Measurements from ENCODE around the gene CNTNAP5.

Gene CNTNAP5

DNA sequence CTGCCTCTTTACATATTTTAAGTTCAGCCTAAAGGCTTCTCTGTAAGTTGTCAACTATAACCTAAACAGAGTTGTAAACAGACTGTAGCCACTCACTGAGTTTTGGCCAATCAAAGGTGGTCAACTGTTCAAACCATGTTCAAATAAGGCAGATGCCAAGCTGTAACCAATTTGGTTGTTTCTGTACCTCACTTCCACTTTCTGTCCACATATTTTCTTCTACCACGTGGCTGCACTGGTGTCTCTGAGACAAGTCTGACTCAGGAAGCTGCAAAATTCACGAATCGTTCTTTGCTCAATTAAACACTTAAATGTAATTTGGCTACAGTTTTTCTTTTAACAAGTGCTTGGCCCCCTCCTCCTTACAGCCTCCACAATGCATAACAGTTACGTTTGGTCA lies 555.2 kb downstream of the CNTNAP5 start:
- no peak overlapping the region for H3K9ac ChIP-seq (ENCODE audit: low read depth, low read length)
- no peaks in the 10 kb centered on the region for H3K9me3 ChIP-seq (ENCODE audit: control insufficient read depth, insufficient read depth, low read length)
- H3K4me1 ChIP-seq (ENCODE audit: insufficient read depth, low read length), result no peaks in the 10 kb centered on the region; the same call in 1 of the 2 replicates
- no peaks in the 10 kb centered on the region for H3K36me3 ChIP-seq (ENCODE audit: insufficient read depth, low read length)

- no peaks in the 10 kb centered on the region for H3K9me3 ChIP-seq (ENCODE audit: control insufficient read depth, insufficient read depth, low read length)
- H3K9ac ChIP-seq (ENCODE audit: low read depth, low read length), result no peak overlapping the region
- no peaks in the 10 kb centered on the region for H3K36me3 ChIP-seq (ENCODE audit: insufficient read depth, low read length)
- H3K4me1 ChIP-seq (ENCODE audit: insufficient read depth, low read length), result no peaks in the 10 kb centered on the region; the same call in 1 of the 2 replicates
Measured at GRCh38 chr2:124582387-124582786, 557.3 kb downstream of the CNTNAP5 start.

DNA sequence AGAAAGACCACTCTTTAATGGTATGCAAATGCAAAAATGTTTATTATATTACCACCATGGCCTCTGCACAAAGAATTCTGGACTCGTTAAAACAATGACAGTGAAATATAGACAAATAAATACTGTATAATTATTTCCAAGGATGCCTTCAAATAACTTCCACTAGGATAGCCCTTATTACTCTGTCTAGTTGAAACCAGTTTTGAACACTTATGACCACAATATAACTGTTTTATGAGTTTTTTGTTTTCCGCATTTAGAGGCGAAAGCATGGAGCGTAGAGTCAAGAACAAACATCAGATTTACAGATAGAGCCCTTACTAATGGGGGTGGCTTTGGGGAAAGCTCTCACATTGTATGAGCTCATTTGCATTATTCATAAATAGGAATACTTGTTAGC lies 559.5 kb downstream of the CNTNAP5 start:
- Histone ChIP-seq H3K4me1 (ENCODE audit: insufficient read depth, low read length) (no peaks in the 10 kb centered on the region; the same call in 1 of the 2 replicates), H3K9ac (ENCODE audit: low read depth, low read length) (no peak overlapping the region), H3K9me3 (ENCODE audit: control insufficient read depth, insufficient read depth, low read length) (no peaks in the 10 kb centered on the region), H3K36me3 (ENCODE audit: insufficient read depth, low read length) (no peaks in the 10 kb centered on the region)

- no peak overlapping the region for H3K9ac ChIP-seq (ENCODE audit: low read depth, low read length)
- no peaks in the 10 kb centered on the region for H3K36me3 ChIP-seq (ENCODE audit: insufficient read depth, low read length)
- no peaks in the 10 kb centered on the region; the same call in 1 of the 2 replicates for H3K4me1 ChIP-seq (ENCODE audit: insufficient read depth, low read length)
- no peaks in the 10 kb centered on the region for H3K9me3 ChIP-seq (ENCODE audit: control insufficient read depth, insufficient read depth, low read length)
Measured at GRCh38 chr2:124585277-124585676, 560.2 kb downstream of the CNTNAP5 start.

- Histone ChIP-seq H3K9me3 (ENCODE audit: control insufficient read depth, insufficient read depth, low read length) (no peaks in the 10 kb centered on the region), H3K9ac (ENCODE audit: low read depth, low read length) (no peak overlapping the region), H3K36me3 (ENCODE audit: insufficient read depth, low read length) (no peaks in the 10 kb centered on the region), H3K4me1 (ENCODE audit: insufficient read depth, low read length) (no peaks in the 10 kb centered on the region; the same call in 1 of the 2 replicates)
Measured at GRCh38 chr2:124586210-124586609, 561.1 kb downstream of the CNTNAP5 start.

DNA sequence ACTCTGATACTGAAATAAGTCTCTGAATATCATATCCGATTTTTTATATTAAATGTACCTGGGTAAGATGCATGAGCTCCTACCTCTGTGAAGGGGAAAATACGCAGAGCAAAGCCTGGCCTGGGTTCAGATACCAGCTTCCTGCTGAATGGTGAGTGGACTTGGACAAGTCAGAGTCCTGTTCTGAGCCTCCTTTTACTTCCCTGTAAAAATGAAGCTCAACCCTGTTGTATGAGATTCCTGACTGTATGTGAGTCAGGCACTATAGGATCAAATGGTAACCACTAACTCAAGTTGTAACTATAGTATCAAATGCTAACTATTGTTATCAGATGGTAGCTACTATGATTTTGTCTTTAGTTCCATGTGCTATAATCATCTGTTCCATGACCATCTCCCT lies 561.7 kb downstream of the CNTNAP5 start:
- Histone ChIP-seq H3K36me3 (ENCODE audit: insufficient read depth, low read length) (no peaks in the 10 kb centered on the region), H3K4me1 (ENCODE audit: insufficient read depth, low read length) (no peaks in the 10 kb centered on the region; the same call in 1 of the 2 replicates), H3K9me3 (ENCODE audit: control insufficient read depth, insufficient read depth, low read length) (no peaks in the 10 kb centered on the region), H3K9ac (ENCODE audit: low read depth, low read length) (no peak overlapping the region)

- Histone ChIP-seq H3K9ac (ENCODE audit: low read depth, low read length) (no peak overlapping the region), H3K4me1 (ENCODE audit: insufficient read depth, low read length) (no peaks in the 10 kb centered on the region; the same call in 1 of the 2 replicates), H3K9me3 (ENCODE audit: control insufficient read depth, insufficient read depth, low read length) (no peaks in the 10 kb centered on the region), H3K36me3 (ENCODE audit: insufficient read depth, low read length) (no peaks in the 10 kb centered on the region)
Measured at GRCh38 chr2:124589971-124590370, 564.9 kb downstream of the CNTNAP5 start.

GRCh38 chr2:124602759-124603158 lies 577.7 kb downstream of the CNTNAP5 start:
- no peaks in the 10 kb centered on the region for H3K36me3 ChIP-seq (ENCODE audit: insufficient read depth, low read length)
- H3K9me3 ChIP-seq (ENCODE audit: control insufficient read depth, insufficient read depth, low read length), result no peaks in the 10 kb centered on the region
- no peak overlapping the region for H3K9ac ChIP-seq (ENCODE audit: low read depth, low read length)
- H3K4me1 ChIP-seq (ENCODE audit: insufficient read depth, low read length), result no peaks in the 10 kb centered on the region

GRCh38 chr2:124604940-124605339 lies 579.9 kb downstream of the CNTNAP5 start:
- H3K9ac ChIP-seq (ENCODE audit: low read depth, low read length), result no peak overlapping the region
- no peaks in the 10 kb centered on the region for H3K36me3 ChIP-seq (ENCODE audit: insufficient read depth, low read length)
- no peaks in the 10 kb centered on the region for H3K9me3 ChIP-seq (ENCODE audit: control insufficient read depth, insufficient read depth, low read length)
- peaks cover 5% of the 10 kb centered on the region; the same call in 1 of the 2 replicates for H3K4me1 ChIP-seq (ENCODE audit: insufficient read depth, low read length)

DNA sequence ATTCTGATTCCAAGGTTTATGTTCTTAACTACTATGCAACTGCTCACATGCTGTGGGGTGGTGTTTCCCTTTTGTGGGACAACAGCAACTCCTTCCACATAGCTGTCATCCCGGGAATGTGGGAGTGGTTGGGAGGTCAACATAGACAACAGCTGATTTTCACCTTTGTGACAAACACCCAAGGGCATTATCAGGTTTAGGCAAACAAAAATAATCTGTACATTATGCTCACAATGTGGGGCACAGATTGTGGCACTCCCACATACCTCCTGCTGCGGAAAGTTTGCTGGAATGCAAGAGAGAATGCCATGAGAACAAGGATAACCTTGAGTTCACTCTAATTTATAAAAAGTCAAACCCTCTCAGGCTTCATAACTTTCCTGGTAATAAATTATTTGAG lies 582.6 kb downstream of the CNTNAP5 start:
- H3K4me1 ChIP-seq (ENCODE audit: insufficient read depth, low read length), result peaks cover 22% of the 10 kb centered on the region
- no peaks in the 10 kb centered on the region for H3K36me3 ChIP-seq (ENCODE audit: insufficient read depth, low read length)
- H3K9me3 ChIP-seq (ENCODE audit: control insufficient read depth, insufficient read depth, low read length), result no peaks in the 10 kb centered on the region
- H3K9ac ChIP-seq (ENCODE audit: low read depth, low read length), result no peak overlapping the region

DNA sequence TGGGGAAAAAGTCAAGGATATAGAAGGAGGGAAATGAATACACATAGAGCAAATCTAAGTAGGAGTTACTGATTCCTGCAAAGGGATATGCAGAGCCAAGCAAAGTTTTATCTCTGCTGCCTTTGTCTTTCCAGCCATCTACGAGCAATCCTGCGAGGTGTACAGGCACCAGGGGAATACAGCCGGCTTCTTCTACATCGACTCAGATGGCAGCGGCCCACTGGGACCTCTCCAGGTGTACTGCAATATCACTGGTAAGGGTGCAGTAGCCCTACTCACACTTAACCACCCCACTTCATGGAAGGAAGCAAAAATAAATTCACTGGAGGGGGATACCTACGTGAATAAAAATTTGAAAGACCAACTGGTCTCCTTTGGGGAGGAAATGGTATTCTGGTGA lies 584.6 kb downstream of the CNTNAP5 start:
- Histone ChIP-seq H3K9me3 (ENCODE audit: control insufficient read depth, insufficient read depth, low read length) (no peaks in the 10 kb centered on the region), H3K4me1 (ENCODE audit: insufficient read depth, low read length) (peaks cover 22% of the 10 kb centered on the region), H3K36me3 (ENCODE audit: insufficient read depth, low read length) (no peaks in the 10 kb centered on the region), H3K9ac (ENCODE audit: low read depth, low read length) (no peak overlapping the region)

- Histone ChIP-seq H3K9ac (ENCODE audit: low read depth, low read length) (no peak overlapping the region), H3K4me1 (ENCODE audit: insufficient read depth, low read length) (peaks cover 22% of the 10 kb centered on the region), H3K36me3 (ENCODE audit: insufficient read depth, low read length) (no peaks in the 10 kb centered on the region), H3K9me3 (ENCODE audit: control insufficient read depth, insufficient read depth, low read length) (no peaks in the 10 kb centered on the region)
Measured at GRCh38 chr2:124610141-124610540, 585.1 kb downstream of the CNTNAP5 start.

DNA sequence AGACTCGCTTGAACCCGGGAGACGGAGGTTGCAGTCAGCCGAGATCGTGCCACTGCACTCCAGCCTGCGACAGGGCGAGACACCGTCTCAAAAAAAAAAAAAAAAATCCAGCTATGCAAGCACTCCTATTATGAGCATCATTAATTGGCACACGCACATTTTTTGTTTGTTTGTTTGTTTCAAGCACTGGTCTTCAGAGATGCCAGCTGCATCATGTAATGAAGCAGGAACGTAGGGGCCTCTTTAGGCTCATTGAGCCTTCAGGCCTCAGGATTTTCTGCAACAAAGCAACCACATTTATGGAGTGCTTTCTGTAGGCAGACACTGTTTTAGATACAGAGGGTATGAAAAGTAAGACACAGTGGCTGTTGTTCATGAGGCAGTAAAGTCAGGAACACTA lies 585.8 kb downstream of the CNTNAP5 start:
- Histone ChIP-seq H3K9ac (ENCODE audit: low read depth, low read length) (no peak overlapping the region), H3K9me3 (ENCODE audit: control insufficient read depth, insufficient read depth, low read length) (no peaks in the 10 kb centered on the region), H3K36me3 (ENCODE audit: insufficient read depth, low read length) (no peaks in the 10 kb centered on the region), H3K4me1 (ENCODE audit: insufficient read depth, low read length) (peaks cover 22% of the 10 kb centered on the region)

DNA sequence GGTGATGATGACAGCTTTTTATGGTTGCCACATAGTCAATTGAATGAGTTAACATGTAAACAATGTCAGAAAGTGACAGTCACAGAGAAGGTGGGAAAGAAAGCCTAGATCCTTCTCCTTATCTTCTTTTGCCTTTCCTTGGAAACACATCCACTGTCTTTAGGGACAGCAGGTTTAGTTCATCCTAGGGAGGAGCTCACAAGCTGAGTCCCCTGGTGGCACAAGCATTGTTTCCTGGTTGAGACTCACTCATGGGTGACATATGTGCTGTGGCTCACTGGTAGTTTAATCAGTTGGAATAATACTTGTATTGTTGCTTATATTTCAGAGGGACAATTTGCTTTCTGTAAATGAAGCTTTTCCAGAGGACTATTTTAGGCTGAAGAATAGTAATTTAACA lies 598.5 kb downstream of the CNTNAP5 start:
- Histone ChIP-seq H3K9ac (ENCODE audit: low read depth, low read length) (no peak overlapping the region), H3K4me1 (ENCODE audit: insufficient read depth, low read length) (no peaks in the 10 kb centered on the region), H3K9me3 (ENCODE audit: control insufficient read depth, insufficient read depth, low read length) (no peaks in the 10 kb centered on the region), H3K36me3 (ENCODE audit: insufficient read depth, low read length) (no peaks in the 10 kb centered on the region)

- Histone ChIP-seq H3K36me3 (ENCODE audit: insufficient read depth, low read length) (no peaks in the 10 kb centered on the region), H3K9me3 (ENCODE audit: control insufficient read depth, insufficient read depth, low read length) (no peaks in the 10 kb centered on the region), H3K4me1 (ENCODE audit: insufficient read depth, low read length) (no peaks in the 10 kb centered on the region), H3K9ac (ENCODE audit: low read depth, low read length) (no peak overlapping the region)
Measured at GRCh38 chr2:124625561-124625960, 600.5 kb downstream of the CNTNAP5 start.

DNA sequence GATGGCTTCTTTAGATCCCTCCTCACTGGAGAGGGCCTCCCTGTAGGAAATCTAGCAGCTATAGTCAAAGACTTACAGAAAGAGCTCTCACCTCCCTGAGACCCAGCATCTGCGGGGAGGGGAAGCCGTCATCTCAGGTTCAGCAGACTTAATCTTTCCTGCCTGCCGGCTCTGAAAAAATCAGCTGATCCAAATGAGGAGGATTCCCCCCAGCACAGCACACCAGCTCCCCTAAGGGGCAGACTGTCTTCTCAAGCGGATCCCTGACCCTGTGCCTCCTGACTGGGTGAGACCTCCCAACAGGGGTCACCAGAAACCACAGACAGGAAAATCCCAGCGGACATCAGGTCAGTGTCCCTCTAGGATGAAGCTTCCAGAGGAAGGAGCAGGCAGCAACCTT lies 601.9 kb downstream of the CNTNAP5 start:
- Histone ChIP-seq H3K9ac (ENCODE audit: low read depth, low read length) (no peak overlapping the region), H3K9me3 (ENCODE audit: control insufficient read depth, insufficient read depth, low read length) (no peaks in the 10 kb centered on the region), H3K36me3 (ENCODE audit: insufficient read depth, low read length) (no peaks in the 10 kb centered on the region), H3K4me1 (ENCODE audit: insufficient read depth, low read length) (no peaks in the 10 kb centered on the region)
